ENCODE data around the gene SOX1.

DNA sequence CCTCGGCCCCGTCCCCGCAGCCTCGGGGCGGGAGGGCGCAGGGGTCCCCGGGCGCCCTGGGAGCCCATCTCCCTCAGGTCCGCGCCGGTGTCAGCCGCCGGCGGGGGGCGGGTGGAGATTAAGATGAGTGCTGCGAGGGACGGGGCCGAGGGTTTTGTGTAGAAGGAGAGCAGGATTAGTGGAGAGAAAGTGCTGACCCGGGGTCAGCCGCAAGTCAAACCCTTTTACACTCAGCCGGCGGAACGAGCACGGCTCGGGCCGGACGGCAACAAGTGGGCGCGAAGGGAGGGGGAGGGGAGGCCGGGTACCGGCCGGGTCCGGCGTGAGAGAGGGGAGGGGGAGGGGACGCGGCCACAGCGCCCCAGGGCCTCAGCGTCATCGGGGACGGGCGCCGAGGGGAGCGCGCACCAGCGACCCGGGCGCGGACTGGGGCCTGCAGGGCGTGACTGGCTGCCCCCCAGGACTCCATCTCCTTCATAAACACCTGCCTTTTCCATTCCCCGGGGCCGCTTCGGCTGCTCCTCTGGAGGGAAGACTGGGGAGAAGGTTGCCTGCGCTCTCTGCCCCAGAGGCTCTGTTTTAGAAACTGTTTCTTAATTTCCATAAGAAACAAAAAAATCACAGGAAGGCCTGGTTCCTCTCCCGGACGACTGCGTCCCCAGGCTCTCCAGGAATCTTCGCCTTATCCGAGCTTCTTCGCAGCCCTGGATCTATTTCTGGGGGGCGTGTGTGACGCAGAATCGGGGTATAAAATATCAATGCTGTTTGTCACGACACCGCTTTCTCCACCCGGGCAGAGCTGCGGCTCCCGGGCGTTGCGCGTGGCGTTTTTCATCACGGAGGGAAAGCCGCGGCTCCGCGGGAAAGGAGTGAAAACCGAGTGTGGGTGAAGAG lies 6.5 kb downstream of the SOX1 start:
- TF ChIP-seq POLR2A (IDR thresholded peaks at IDR 0.05; ENCODE audit: low read length) (no peak), KDM1A (IDR thresholded peaks at IDR 0.05; ENCODE audit: low read depth) (no peak), EP300 (IDR thresholded peaks at IDR 0.05) (no peak), SMC3 (IDR thresholded peaks at IDR 0.05) (no peak), PHF8 (IDR thresholded peaks at IDR 0.05; ENCODE audit: borderline replicate concordance, low read depth) (no peak), CBX2 (IDR thresholded peaks at IDR 0.05; ENCODE audit: borderline replicate concordance, low read depth) (no peak), RFX5 (IDR thresholded peaks at IDR 0.05) (no peak)
- TF ChIP-seq, protein P1, sequence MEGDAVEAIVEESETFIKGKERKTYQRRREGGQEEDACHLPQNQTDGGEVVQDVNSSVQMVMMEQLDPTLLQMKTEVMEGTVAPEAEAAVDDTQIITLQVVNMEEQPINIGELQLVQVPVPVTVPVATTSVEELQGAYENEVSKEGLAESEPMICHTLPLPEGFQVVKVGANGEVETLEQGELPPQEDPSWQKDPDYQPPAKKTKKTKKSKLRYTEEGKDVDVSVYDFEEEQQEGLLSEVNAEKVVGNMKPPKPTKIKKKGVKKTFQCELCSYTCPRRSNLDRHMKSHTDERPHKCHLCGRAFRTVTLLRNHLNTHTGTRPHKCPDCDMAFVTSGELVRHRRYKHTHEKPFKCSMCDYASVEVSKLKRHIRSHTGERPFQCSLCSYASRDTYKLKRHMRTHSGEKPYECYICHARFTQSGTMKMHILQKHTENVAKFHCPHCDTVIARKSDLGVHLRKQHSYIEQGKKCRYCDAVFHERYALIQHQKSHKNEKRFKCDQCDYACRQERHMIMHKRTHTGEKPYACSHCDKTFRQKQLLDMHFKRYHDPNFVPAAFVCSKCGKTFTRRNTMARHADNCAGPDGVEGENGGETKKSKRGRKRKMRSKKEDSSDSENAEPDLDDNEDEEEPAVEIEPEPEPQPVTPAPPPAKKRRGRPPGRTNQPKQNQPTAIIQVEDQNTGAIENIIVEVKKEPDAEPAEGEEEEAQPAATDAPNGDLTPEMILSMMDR (IDR thresholded peaks at IDR 0.05) = no peak
